LNCaP clone FGC (cell line): ENCODE results near the gene TLE4.

Source experiments
- DNase-seq: peaks from one replicate; pipeline ENCODE4 v3.0.0-alpha.2; 2011; ENCODE audit warnings: low read depth
- H3K4me3 ChIP-seq: 2 replicates; pipeline ENCODE4 v1.5.1; 2011; ENCODE audit warnings: mild to moderate bottlenecking, low read depth, low read length, control low read depth
- CTCF ChIP-seq: IDR thresholded peaks from 2 replicates; pipeline ENCODE4 v1.5.1; 2012; ENCODE audit warnings: mild to moderate bottlenecking; ENCODE audit not compliant: control insufficient read depth, insufficient read depth; ENCODE audit errors: extremely low read depth

Gene TLE4

DNA sequence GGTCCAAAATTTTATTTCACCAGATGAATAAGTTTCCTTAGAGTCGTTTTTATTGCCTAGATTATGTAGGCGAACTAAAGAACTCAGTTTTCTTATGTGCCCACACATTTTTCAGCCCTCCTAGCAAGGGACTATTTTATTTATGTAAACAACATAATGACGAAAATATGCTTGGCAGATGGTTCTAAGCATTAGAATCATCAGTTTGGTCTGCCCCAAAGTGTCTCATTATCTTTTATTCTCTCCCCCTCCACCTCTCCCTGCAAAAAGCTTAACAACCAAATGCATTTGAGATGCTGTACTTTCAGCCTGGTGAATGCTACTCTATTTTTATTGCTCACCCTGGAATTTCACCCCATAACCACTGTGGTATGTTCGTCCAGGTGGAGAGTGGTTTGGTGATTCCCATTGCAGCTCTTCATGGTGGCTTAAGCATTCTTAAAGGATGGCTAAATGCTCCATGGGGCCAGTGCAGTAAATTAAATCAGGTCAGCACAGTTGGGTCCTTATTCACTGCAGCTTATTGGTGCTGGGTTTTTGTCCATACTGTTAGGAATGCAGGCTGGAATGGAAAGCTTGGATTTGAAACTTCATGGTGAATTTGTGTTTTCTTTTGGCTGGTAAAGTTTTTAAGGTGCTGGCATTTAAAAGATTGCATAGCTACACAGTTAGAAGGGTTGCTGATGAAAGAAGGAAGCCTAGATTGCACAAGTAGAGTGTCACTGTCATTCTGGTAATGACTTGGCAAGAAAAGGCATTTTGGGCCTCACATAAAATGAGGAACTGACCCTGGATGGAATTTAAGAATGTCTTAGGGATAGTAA is 39.2 kb downstream of the TLE4 start:
- DNase-seq: no peak
- TF ChIP-seq CTCF: no peak
- no peak overlapping the region for H3K4me3 ChIP-seq

GRCh38 chr9:79613145-79613544 is 41.4 kb downstream of the TLE4 start:
- no peak for DNase-seq
- TF ChIP-seq CTCF: no peak

DNA sequence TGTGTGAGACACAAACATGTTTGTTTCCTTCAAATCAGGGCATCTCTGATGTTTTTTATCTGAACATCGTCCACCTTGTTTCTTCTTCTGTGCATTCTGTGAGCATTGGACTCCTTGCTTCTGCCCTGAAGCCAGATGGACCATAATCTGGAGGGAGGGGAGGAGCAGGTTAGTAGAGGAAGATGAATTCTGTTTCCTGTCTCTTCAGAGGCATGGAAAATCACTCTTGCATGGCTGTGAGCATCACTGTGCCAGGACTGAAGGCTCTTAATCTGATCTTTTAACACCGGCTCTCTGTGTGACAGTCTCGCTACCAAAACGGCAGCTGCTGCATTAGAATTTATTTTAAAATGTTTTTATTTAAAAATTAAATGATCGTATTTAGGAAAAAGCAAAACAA is 43.3 kb downstream of the TLE4 start:
- TF ChIP-seq CTCF: no peak
- no peak for DNase-seq
- H3K4me3 ChIP-seq: no peak overlapping the region

More at GRCh38 chr9:79613145-79613544, 41.4 kb downstream of the TLE4 start:
- no peak overlapping the region for H3K4me3 ChIP-seq

- H3K4me3 ChIP-seq: no peak overlapping the region
- TF ChIP-seq CTCF: no peak
- no peak for DNase-seq
Observed at GRCh38 chr9:79616013-79616412, 44.2 kb downstream of the TLE4 start.

- no peak for TF ChIP-seq CTCF
- no peak overlapping the region for H3K4me3 ChIP-seq
- no peak for DNase-seq
Observed at GRCh38 chr9:79616971-79617370, 45.2 kb downstream of the TLE4 start.

DNA sequence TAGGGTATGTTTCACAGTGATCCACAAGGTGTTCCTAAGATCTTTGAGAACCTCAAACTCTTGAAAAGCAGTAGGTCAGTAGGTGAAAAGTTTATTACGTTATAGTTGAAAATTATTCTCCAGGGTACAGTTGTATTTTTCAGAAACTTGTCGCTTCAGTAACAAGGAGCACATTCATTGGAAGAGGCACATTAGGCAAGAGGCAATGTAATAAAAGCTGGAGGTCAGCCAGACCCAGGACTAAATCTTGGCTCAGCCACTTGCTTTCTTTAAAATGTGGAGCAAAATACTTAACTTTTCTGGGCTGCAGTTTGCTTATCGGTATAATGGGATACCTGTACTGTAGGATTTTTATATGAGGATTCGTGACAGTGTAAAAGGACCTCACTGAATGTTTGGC is 45.6 kb downstream of the TLE4 start:
- no peak for TF ChIP-seq CTCF
- no peak for DNase-seq
- H3K4me3 ChIP-seq: no peak overlapping the region

DNA sequence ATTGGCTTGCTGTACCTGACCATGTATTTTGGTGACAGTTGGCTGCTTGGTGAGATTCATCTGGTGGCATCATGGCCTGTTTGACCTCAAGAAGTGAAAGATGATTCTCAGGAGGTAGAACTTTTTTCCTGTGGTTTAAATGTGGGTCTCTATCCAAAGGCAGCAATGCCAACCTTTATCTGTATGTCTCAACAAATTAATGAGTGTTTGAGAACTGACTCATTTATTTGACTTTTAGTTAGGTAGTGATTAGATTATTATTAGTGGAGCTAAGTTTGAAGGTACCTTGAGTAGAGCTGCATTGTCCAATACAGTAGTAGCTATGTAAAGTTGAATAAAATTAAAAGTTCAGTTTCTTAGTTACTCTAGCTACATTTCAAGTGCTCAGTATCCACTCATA is 48.2 kb downstream of the TLE4 start:
- DNase-seq: no peak
- no peak for TF ChIP-seq CTCF

More for the DNA sequence above, 48.2 kb downstream of the TLE4 start:
- no peak overlapping the region for H3K4me3 ChIP-seq
